Left ventricle myocardium inferior (tissue), 1 donor: ENCODE data around the gene SGCD. TPM values are rescaled to one million over a fixed set of nuclear protein-coding genes. Genes with fewer than 3 reads are reported as not detected.
A peak's percentile ranks its signal among the peaks of the same experiment; 100 is the strongest.

Experiments used
- DNase-seq: peaks from one replicate; pipeline ENCODE4 v3.0.0-alpha.2; 2020
- H3K27ac ChIP-seq: fragments of 200-600 bp; replicated peaks from 2 replicates; pipeline ENCODE4 v1.8.0; 2021
- H3K27me3 ChIP-seq: fragments of 200-600 bp; 2 replicates; pipeline ENCODE4 v1.8.0; 2021; ENCODE audit warnings: low read depth
- H3K36me3 ChIP-seq: fragments of 200-600 bp; 2 replicates; pipeline ENCODE4 v1.8.0; 2021
- H3K4me1 ChIP-seq: fragments of 200-600 bp; 2 replicates; pipeline ENCODE4 v1.8.0; 2021
- H3K4me3 ChIP-seq: fragments of 200-600 bp; 2 replicates; pipeline ENCODE4 v1.8.0; 2021; ENCODE audit warnings: mild to moderate bottlenecking, moderate library complexity
- H3K9me3 ChIP-seq: fragments of 200-600 bp; replicated peaks from 2 replicates; pipeline ENCODE4 v1.8.0; 2021
- CTCF ChIP-seq: fragments of 200-600 bp; IDR thresholded peaks from 2 replicates; pipeline ENCODE4 v1.8.0; 2021; ENCODE audit warnings: antibody characterized with exemption, mild to moderate bottlenecking, borderline replicate concordance
- intact Hi-C: fragments of 100-400 bp; cut with micrococcal nuclease; formaldehyde crosslinking; loops from one replicate; pipeline ENCODE4 v1.11.0; 2022
- total RNA-seq: library from RNA; stranded (reverse); fragmentation: NEBNext Ultra II Directional; extraction: Animal tissue kit (Norgen Biotek cat#: 25700); gene quantifications from one replicate; pipeline ENCODE4 v1.2.1, GENCODE V29; 2021
- donor health status: DM: no; HTN: yes; CAD: no; lungs with severe emphysema.

SGCD gene
- total RNA-seq, 1 donor from 2014 or later = 98.7 TPM

GRCh38 chr5:156402387-156402921 lies 75.5 kb downstream of the SGCD start:
- H3K9me3 ChIP-seq = no peaks in the 10 kb centered on the region
- H3K27me3 ChIP-seq = no peaks in the 10 kb centered on the region
- TF ChIP-seq CTCF = no peak
- H3K4me3 ChIP-seq = no peak overlapping the region
- peaks cover 49% of the 10 kb centered on the region for H3K4me1 ChIP-seq
- no peaks in the 10 kb centered on the region for H3K36me3 ChIP-seq
- no peak for DNase-seq
- intact Hi-C loops = no loop called here
- no peak overlapping the region for H3K27ac ChIP-seq

GRCh38 chr5:156405988-156406387 lies 79.0 kb downstream of the SGCD start:
- Histone ChIP-seq H3K4me3 (no peak overlapping the region), H3K4me1 (peaks cover 23% of the 10 kb centered on the region), H3K9me3 (no peaks in the 10 kb centered on the region), H3K27me3 (no peaks in the 10 kb centered on the region), H3K27ac (no peak overlapping the region), H3K36me3 (no peaks in the 10 kb centered on the region)
- intact Hi-C loops = no loop called here
- no peak for DNase-seq
- no peak for TF ChIP-seq CTCF

- no peak for DNase-seq
- intact Hi-C loops = no loop called here
- no peak overlapping the region for H3K27ac ChIP-seq
- H3K27me3 ChIP-seq = no peaks in the 10 kb centered on the region
- no peaks in the 10 kb centered on the region for H3K36me3 ChIP-seq
- H3K4me1 ChIP-seq = peaks cover 30% of the 10 kb centered on the region
- H3K4me3 ChIP-seq = no peak overlapping the region
- TF ChIP-seq CTCF = no peak
- H3K9me3 ChIP-seq = no peaks in the 10 kb centered on the region
Measured at GRCh38 chr5:156407251-156407650, 80.3 kb downstream of the SGCD start.

GRCh38 chr5:156409834-156410233 lies 82.9 kb downstream of the SGCD start:
- no peak for TF ChIP-seq CTCF
- no peaks in the 10 kb centered on the region for H3K27me3 ChIP-seq
- H3K36me3 ChIP-seq = no peaks in the 10 kb centered on the region
- peak overlapping the region; percentile 74 for H3K27ac ChIP-seq
- intact Hi-C loops = no loop called here
- no peak overlapping the region for H3K4me3 ChIP-seq
- H3K4me1 ChIP-seq = peaks cover 33% of the 10 kb centered on the region
- no peaks in the 10 kb centered on the region for H3K9me3 ChIP-seq
- no peak for DNase-seq

GRCh38 chr5:156411185-156411613 lies 84.2 kb downstream of the SGCD start:
- Histone ChIP-seq H3K4me3 (peak overlapping the region; percentile 18), H3K4me1 (peaks cover 33% of the 10 kb centered on the region), H3K27ac (peak overlapping the region; percentile 74), H3K36me3 (no peaks in the 10 kb centered on the region), H3K9me3 (no peaks in the 10 kb centered on the region), H3K27me3 (no peaks in the 10 kb centered on the region)
- no peak for TF ChIP-seq CTCF
- no peak for DNase-seq
- intact Hi-C loops = no loop called here
